Measurements from ENCODE around the gene TRIM28. TPM values are rescaled to one million over a fixed set of nuclear protein-coding genes. Genes with fewer than 3 reads are reported as not detected.

The TRIM28 gene
- total RNA-seq, 1 donor from 2014 or later: 698 TPM

DNA sequence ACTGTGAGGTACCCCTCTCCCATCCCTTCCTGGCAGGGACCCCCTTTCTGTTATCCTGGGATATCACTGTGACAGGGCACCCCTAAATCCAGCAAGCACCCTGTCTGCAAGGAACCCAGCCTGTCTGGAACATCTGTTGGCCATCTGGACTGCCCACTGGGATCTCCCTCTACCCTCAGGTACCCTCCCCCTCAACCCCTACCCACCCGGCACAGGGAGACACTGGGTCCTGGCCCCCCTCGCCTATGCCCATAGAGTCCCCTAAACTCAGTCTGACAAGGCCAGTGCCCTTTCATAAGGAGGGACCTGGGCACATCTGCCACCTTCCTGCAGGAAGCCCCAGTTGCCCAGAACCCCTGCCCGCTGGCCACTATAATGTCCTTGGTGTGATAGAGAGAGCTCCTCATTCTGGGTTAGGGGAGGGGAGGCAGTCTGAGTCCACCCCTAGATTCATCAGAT, 29.3 kb upstream of the TRIM28 start:
- Mint-ChIP-seq H3K27ac (peak overlapping the region; percentile 93), H3K4me3 (peak overlapping the region; percentile 91), H3K9me3 (no peaks in the 10 kb centered on the region), H3K36me3 (ENCODE audit: low read depth) (peaks cover 29% of the 10 kb centered on the region), H3K4me1 (peaks cover 34% of the 10 kb centered on the region), H3K27me3 (no peaks in the 10 kb centered on the region)
- intact Hi-C loops (cut with micrococcal nuclease): loop anchor here (1.0 to 5.0 kb wide), 6 partner anchors 15 to 597 kb away; partner anchors contain the start of genes CHMP2A, ZNF417 and ZNF446
- DNase-seq: peak; percentile 68

GRCh38 chr19:58515259-58515658, 28.6 kb upstream of the TRIM28 start:
- DNase-seq: no peak
- Mint-ChIP-seq H3K36me3 (ENCODE audit: low read depth) (peaks cover 30% of the 10 kb centered on the region), H3K4me3 (peak overlapping the region; percentile 91), H3K27me3 (no peaks in the 10 kb centered on the region), H3K9me3 (no peaks in the 10 kb centered on the region), H3K27ac (peak overlapping the region; percentile 93), H3K4me1 (peaks cover 41% of the 10 kb centered on the region)
- intact Hi-C loops (cut with micrococcal nuclease): loop anchor here (5.0 kb wide), 1 partner anchor 598 kb away; the partner anchor contains the start of gene ZNF417

DNA sequence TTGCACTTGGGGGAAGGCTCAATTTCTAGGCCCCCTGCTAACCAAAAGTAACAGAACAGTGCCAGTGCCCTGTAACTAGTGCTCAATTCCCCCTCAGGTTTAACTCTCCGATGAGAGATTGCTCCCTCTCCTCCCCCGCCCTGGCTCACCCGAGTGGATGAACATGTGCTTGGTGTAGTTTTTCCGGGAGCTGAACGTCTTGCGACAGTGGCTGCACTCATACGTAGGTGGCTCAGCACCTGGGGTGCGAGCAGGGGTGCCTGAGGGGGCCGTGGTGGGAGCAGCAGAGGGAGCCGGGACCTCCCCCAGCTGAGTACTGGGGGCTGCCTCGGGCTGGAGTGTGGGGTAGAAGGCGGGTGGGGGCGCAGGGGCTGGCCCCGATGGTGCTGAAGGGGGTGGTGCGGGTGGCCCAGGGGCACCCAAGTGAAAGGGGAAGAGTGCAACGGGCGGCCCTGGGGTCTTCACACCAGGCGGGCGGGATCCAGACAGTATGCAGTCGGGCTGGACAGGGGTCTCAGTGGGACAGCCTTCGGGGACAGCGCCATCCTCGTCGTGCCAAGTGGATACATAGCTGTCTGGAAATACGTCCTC, 27.5 kb upstream of the TRIM28 start:
- H3K4me1 Mint-ChIP-seq: peaks cover 45% of the 10 kb centered on the region
- peaks cover 30% of the 10 kb centered on the region for H3K36me3 Mint-ChIP-seq (ENCODE audit: low read depth)
- no peaks in the 10 kb centered on the region for H3K27me3 Mint-ChIP-seq
- peak overlapping the region; percentile 65 for H3K27ac Mint-ChIP-seq
- peak overlapping the region; percentile 91 for H3K4me3 Mint-ChIP-seq
- no peaks in the 10 kb centered on the region for H3K9me3 Mint-ChIP-seq
- no peak for DNase-seq
- intact Hi-C loops (cut with micrococcal nuclease): loop anchor here (5.0 kb wide), 1 partner anchor 599 kb away; the partner anchor contains the start of gene ZNF417

DNA sequence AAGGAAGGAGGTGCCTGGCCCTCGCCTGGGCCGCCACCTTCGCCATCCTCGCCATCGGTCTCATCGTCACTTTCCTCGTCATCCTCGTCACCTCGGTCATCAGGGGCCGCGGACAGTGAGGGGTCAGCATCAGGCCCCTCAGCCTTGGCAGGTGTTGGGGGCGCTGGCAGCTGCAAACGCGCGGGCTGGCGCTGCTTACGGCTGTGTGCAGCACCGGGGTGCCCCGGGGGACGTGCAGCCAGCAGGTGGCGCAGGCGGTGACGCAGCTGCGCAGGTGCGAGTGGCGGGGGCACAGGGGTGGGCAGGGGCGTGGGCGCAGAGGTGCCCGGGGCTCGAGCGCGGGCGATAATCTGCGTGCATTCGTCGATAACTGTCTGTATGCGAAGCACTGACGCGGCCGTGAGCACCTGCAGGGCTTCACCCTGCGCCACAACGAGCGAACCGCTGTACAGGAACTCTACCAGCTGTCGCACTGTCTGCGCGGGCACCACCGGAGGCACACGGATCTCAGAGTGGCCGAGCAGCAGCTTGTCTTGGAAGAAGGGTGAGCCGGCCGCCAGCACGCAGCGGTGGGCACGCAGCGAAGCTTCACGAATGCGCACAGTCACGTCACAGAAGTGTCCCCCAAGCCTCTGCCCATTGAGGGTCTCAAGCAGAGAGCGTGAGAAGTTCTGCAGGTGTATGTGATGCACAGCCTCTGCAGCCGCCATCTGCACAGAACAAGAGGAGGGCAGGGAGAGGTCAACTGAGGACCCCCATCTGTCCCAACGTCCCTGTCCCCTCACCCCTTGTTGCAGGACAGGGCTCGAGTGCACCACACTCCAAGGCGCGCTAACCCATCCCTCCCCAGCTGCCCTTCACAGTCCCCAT, 26.7 kb upstream of the TRIM28 start:
- peak overlapping the region; percentile 93 for H3K4me3 Mint-ChIP-seq
- H3K9me3 Mint-ChIP-seq: no peaks in the 10 kb centered on the region
- DNase-seq: no peak
- no peaks in the 10 kb centered on the region for H3K27me3 Mint-ChIP-seq
- H3K4me1 Mint-ChIP-seq: peaks cover 43% of the 10 kb centered on the region
- H3K36me3 Mint-ChIP-seq (ENCODE audit: low read depth): peaks cover 30% of the 10 kb centered on the region
- peak overlapping the region; percentile 25 for H3K27ac Mint-ChIP-seq
- intact Hi-C loops (cut with micrococcal nuclease): loop anchor here (5.0 kb wide), 1 partner anchor 600 kb away; the partner anchor contains the start of gene ZNF417

GRCh38 chr19:58518256-58519086, 25.4 kb upstream of the TRIM28 start:
- Mint-ChIP-seq H3K9me3 (no peaks in the 10 kb centered on the region), H3K4me3 (peak overlapping the region; percentile 93), H3K4me1 (peaks cover 42% of the 10 kb centered on the region), H3K27ac (peak overlapping the region; percentile 97), H3K27me3 (no peaks in the 10 kb centered on the region), H3K36me3 (ENCODE audit: low read depth) (peaks cover 30% of the 10 kb centered on the region)
- DNase-seq: peak; percentile 71
- intact Hi-C loops (cut with micrococcal nuclease): loop anchor here (1.0 to 5.0 kb wide), 9 partner anchors 26 to 601 kb away; partner anchors contain the start of genes MZF1, RPS5, TRIM28 and ZNF274

DNA sequence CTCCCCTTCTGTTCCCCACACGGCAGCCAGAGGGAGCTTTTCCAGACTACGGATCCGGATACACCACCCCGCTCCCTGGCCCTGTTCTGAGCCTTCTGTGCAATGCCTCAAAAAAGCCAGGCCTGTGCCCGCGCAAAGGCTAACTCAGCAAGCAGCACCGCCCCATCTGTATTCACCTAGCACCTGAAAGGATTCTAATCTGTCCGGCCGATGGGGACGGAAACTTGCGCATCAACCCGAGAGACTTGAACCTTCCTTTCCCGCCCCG, 24.8 kb upstream of the TRIM28 start:
- H3K27ac Mint-ChIP-seq: peak overlapping the region; percentile 97
- intact Hi-C loops (cut with micrococcal nuclease): loop anchor here (1.0 to 5.0 kb wide), 9 partner anchors 25 to 602 kb away; partner anchors contain the start of genes MZF1, RPS5, TRIM28 and ZNF274

DNA sequence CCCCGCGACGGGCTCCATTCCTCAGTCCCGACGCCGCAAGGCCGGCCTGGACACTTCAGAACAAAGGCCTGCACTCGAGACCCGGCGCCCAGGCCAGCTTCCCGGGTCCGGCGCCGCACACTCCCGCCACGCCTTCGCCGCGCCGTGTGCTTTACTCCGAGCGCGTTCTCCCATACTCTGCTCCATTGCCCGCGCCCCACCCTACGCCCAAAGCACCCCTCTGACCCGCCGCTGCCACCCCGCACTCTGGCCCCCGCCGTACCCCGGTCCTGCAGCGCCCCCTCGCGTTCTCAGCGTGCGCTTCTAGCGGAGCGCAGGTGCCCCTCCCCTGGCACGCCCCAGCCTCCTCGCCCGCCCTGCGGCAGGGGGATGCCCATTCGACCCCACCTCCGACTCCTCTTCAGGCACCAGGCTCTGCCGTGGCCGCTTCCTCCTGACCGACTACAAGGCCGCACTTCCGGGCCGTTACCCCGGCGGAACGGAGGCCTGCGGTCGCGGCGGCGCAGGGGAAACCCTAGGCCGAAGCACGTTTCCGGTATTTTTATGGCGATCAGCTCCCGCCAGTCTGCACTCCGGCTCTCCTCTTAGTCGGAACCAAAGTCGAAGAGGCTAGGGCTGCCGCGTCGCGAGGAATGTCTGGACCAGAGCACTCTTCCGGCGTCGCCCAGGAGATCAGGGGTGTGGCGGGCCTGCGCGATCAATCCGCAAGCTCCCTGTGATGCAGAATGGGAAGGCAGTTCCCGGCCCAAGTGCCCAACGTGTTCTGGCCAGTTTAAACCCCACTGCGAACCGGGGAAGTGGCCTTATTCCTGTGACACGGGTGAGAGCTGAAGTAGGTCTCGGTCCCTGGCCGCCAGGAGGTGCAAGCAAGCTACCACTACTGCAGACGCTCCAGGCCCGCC, 24.3 kb upstream of the TRIM28 start, which contains the start of gene ZBTB45:
ZBTB45 (minus strand) TSS at position 456 of the 902 bp plus-strand sequence. CDS start 2,137 bp downstream, outside the sequence.
- intact Hi-C loops (cut with micrococcal nuclease): loop anchor here (1.0 to 5.0 kb wide), 9 partner anchors 25 to 602 kb away; partner anchors contain the start of genes MZF1, RPS5, TRIM28 and ZNF274
- DNase-seq: peak; percentile 97
- Mint-ChIP-seq H3K9me3 (no peaks in the 10 kb centered on the region), H3K27me3 (no peaks in the 10 kb centered on the region), H3K27ac (peak within 1 kb of the TSS; percentile 97), H3K36me3 (ENCODE audit: low read depth) (peaks cover 25% of the 10 kb centered on the region), H3K4me3 (peak within 1 kb of the TSS; percentile 93), H3K4me1 (peaks cover 37% of the 10 kb centered on the region)

More for the DNA sequence above, 24.8 kb upstream of the TRIM28 start:
- H3K4me1 Mint-ChIP-seq: peaks cover 40% of the 10 kb centered on the region
- peak overlapping the region; percentile 93 for H3K4me3 Mint-ChIP-seq
- no peaks in the 10 kb centered on the region for H3K9me3 Mint-ChIP-seq
- peaks cover 29% of the 10 kb centered on the region for H3K36me3 Mint-ChIP-seq (ENCODE audit: low read depth)
- no peaks in the 10 kb centered on the region for H3K27me3 Mint-ChIP-seq
- peak; percentile 85 for DNase-seq

DNA sequence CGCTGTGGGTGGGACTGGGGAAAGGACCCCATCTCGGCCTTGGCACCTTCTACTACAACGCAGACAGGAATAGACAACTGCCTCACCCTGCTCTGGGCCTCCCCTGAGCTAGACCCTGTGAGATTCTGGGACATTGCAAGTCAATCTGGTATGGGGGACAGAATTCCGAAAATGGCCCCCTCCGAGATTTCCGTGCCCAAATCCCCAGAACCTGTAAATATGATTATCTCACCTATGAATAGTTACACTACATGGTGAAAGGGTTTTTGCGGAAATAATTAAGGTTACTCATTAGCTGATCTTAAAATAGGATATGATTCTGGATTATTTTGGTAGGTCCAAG, 23.6 kb upstream of the TRIM28 start:
- H3K4me3 Mint-ChIP-seq: peak overlapping the region; percentile 93
- DNase-seq: no peak
- H3K9me3 Mint-ChIP-seq: no peaks in the 10 kb centered on the region
- peaks cover 23% of the 10 kb centered on the region for H3K36me3 Mint-ChIP-seq (ENCODE audit: low read depth)
- H3K27me3 Mint-ChIP-seq: no peaks in the 10 kb centered on the region
- H3K27ac Mint-ChIP-seq: peak overlapping the region; percentile 97
- H3K4me1 Mint-ChIP-seq: peaks cover 34% of the 10 kb centered on the region
- intact Hi-C loops (cut with micrococcal nuclease): no loop called here

- intact Hi-C loops (cut with micrococcal nuclease): no loop called here
- H3K27me3 Mint-ChIP-seq: no peaks in the 10 kb centered on the region
- H3K9me3 Mint-ChIP-seq: no peaks in the 10 kb centered on the region
- H3K4me1 Mint-ChIP-seq: peaks cover 25% of the 10 kb centered on the region
- H3K36me3 Mint-ChIP-seq (ENCODE audit: low read depth): peaks cover 13% of the 10 kb centered on the region
- no peak overlapping the region for H3K27ac Mint-ChIP-seq
- peak overlapping the region; percentile 9 for H3K4me3 Mint-ChIP-seq
- DNase-seq: no peak
These were observed 22.2 kb upstream of the TRIM28 start for GRCh38 chr19:58521651-58522050.

DNA sequence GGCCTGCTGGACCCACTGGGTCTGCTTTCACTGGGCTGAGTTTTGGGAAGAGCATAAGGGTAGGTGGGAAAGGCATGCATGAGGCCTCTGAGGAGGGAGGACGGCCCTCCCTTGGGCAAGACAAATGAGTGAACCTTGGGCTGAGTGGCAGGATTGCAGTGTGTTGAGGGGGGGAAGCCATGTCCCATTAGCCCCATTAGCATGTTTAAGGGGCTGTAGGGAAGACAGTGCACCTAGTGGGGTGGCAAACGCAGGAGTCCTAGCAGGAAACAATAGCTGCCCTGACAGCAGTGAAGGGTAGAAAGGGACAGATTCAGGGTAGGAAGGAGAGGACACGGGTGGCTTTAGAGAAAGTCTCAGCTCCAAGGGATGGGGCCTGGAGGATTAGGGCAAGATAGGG, 21.2 kb upstream of the TRIM28 start:
- DNase-seq: no peak
- Mint-ChIP-seq H3K36me3 (ENCODE audit: low read depth) (peaks cover 11% of the 10 kb centered on the region), H3K9me3 (no peaks in the 10 kb centered on the region), H3K4me3 (no peak overlapping the region), H3K27me3 (no peaks in the 10 kb centered on the region), H3K4me1 (peaks cover 23% of the 10 kb centered on the region), H3K27ac (no peak overlapping the region)
- intact Hi-C loops (cut with micrococcal nuclease): no loop called here

GRCh38 chr19:58529405-58529804, 14.5 kb upstream of the TRIM28 start:
- intact Hi-C loops (cut with micrococcal nuclease): no loop called here
- H3K9me3 Mint-ChIP-seq: no peaks in the 10 kb centered on the region
- no peak overlapping the region for H3K27ac Mint-ChIP-seq
- H3K4me3 Mint-ChIP-seq: no peak overlapping the region
- H3K4me1 Mint-ChIP-seq: no peaks in the 10 kb centered on the region
- DNase-seq: no peak
- no peaks in the 10 kb centered on the region for H3K36me3 Mint-ChIP-seq (ENCODE audit: low read depth)
- peaks cover 8% of the 10 kb centered on the region for H3K27me3 Mint-ChIP-seq

DNA sequence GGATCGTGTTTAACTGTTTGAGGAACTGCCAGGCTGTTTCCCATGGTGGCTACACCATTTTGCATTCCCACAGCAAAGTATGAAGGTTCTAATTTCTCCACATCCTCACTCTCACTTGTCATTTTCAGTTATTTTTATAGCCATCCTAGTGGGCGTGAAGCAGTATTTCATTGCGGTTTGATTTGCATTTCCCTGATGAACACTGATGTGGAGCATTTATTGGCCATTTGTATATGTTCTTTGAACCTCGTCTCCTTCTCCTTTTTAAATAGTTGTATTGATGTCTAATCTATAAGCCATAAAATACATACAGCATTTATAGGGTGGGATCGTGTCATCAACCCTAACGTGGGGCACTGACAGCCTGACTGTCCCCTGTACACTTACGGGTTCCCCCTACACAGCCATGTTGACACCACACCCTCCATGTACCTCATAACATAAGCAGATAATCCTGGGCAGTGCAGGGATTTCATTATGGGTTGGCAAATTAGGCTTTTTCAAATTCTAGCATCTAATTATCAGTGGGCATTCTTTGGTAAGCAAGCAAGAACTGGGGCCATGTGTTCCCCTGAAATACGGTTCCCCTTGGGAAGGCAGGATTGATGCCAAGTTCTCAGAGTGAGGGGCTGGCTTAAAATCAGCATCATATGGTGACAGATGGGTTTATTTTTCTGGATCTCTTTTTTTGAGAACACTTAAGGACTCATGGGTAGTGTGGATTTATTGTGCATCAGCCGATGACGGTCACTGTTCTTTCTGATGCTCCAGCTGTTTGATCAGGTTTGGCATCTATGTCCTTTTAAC, 12.6 kb upstream of the TRIM28 start:
- intact Hi-C loops (cut with micrococcal nuclease): no loop called here

More for the DNA sequence above, 12.6 kb upstream of the TRIM28 start:
- no peak overlapping the region for H3K4me3 Mint-ChIP-seq
- peaks cover 8% of the 10 kb centered on the region for H3K27me3 Mint-ChIP-seq
- no peak overlapping the region for H3K27ac Mint-ChIP-seq
- no peaks in the 10 kb centered on the region for H3K9me3 Mint-ChIP-seq
- H3K36me3 Mint-ChIP-seq (ENCODE audit: low read depth): no peaks in the 10 kb centered on the region
- no peaks in the 10 kb centered on the region for H3K4me1 Mint-ChIP-seq
- DNase-seq: no peak
